ENCODE data around the gene LRRC47.
A peak's percentile ranks its signal among the peaks of the same experiment; 100 is the strongest.

Gene LRRC47

DNA sequence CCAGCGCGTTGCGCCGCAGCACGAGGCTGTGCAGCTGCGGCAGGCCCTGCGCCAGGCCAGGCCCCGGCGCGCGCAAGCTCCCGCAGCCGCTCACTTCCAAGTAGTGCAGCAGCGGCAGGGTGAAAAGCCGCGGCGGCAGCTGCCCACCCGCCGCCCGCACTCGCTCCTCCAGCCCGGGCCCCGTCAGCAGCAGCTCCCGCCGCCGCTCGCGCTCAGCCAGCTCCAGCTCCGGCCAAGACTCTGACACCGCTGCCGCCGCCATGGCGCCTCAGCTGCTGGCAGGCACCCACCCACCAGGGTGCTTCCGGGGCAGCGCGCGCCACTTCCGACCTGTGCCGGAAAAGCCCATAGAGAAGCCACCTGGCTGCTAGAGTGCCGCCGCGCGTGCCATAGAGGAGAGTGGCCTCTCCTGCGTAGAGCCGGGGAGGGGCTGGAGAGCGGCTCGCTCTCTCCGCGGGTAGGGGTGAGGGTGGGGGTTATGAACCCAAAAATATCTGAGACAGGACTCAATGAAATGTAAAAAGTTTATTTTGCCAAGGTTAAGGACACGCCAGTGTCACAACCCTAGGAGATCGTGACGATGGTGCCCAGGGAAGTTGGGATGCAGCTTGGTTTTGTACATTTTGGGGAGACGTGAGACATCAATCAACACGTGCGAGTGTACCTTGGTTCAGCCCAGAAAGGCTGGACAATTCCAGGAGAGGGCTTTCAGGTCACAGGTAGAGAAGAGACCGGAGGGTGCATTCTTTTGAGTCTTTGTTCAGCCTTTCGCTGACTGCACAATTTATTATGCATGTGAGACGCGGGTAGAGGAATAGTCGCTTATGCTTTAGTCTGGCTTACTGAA, at the start of gene LRRC47:
TSS of gene LRRC47 (minus strand) at position 284 of the 847 bp plus-strand sequence. CDS start at position 262, 22 bp downstream.
- DNase-seq, result peak; percentile 88
- in situ Hi-C loops (cut with HindIII; ENCODE audit: low pct_ligation_motif_present, low pct_unique_long_range_greater_than_20kb, low sequenced_read_pairs), result no loop called here

DNA sequence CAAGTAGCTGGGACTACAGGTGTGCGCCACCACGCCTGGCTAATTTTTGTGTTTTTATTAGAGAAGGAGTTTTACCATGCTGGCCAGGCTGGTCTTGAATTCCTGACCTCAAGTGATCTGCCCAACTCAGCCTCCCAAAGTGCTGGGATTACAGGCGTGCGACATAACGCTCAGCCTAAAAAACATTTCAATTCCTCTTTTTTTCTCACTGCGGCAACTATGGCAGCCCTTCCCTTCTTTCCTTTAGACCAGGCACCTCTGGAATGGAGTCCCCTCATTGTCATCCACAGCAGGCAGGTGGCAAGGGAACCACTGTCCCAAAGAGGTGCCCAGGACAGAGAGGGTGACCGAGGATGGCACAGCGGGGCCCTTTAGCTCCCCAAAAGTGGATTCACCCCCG, 46.6 kb upstream of the LRRC47 start:
- DNase-seq, result no peak
- in situ Hi-C loops (cut with HindIII; ENCODE audit: low pct_ligation_motif_present, low pct_unique_long_range_greater_than_20kb, low sequenced_read_pairs), result no loop called here

DNA sequence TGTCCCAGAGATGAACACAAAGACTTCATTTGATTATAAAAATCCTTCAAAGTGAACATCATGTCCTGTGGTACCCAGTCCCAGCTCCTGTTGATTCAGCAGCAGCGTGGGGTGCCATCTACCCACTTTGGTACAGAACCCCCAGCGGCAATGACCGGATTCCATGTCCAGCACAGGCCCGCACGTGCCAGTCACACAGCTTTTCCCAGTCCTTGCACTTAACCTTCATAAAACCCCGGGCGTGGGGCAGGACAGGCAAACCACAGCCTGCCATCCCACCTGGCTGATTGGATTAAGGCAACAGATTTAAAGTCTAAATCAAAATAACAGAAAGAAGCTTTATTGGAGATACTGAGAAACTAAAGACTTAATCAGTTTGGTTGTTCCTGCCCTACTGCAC, 45.2 kb upstream of the LRRC47 start:
- in situ Hi-C loops (cut with HindIII; ENCODE audit: low pct_ligation_motif_present, low pct_unique_long_range_greater_than_20kb, low sequenced_read_pairs), result no loop called here
- no peak for DNase-seq

GRCh38 chr1:3838788-3839187, 42.5 kb upstream of the LRRC47 start:
- no peak for DNase-seq

GRCh38 chr1:3837685-3838084, 41.4 kb upstream of the LRRC47 start:
- no peak for DNase-seq
- in situ Hi-C loops (cut with HindIII; ENCODE audit: low pct_ligation_motif_present, low pct_unique_long_range_greater_than_20kb, low sequenced_read_pairs), result no loop called here

More at GRCh38 chr1:3838788-3839187, 42.5 kb upstream of the LRRC47 start:
- in situ Hi-C loops (cut with HindIII; ENCODE audit: low pct_ligation_motif_present, low pct_unique_long_range_greater_than_20kb, low sequenced_read_pairs), result no loop called here

DNA sequence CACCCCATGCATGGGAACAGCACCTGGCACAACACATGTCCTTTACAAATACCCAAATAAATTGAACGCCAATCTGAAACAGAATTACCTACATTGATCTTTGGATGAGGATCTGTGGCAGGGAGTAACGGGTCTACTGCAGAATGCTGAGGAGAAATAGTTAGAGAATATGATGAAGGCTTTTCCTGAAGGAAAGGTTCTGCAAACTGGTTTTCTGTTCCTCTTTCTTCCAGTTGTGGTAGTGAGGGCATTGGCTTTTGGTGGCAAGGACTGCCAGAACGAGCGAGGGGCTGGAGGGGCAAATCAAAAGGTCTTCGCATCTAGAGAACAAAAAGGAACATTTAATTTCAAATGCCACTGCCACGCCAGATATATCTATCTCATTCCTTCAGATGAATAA, 40.9 kb upstream of the LRRC47 start:
- in situ Hi-C loops (cut with HindIII; ENCODE audit: low pct_ligation_motif_present, low pct_unique_long_range_greater_than_20kb, low sequenced_read_pairs), result no loop called here
- DNase-seq, result no peak

DNA sequence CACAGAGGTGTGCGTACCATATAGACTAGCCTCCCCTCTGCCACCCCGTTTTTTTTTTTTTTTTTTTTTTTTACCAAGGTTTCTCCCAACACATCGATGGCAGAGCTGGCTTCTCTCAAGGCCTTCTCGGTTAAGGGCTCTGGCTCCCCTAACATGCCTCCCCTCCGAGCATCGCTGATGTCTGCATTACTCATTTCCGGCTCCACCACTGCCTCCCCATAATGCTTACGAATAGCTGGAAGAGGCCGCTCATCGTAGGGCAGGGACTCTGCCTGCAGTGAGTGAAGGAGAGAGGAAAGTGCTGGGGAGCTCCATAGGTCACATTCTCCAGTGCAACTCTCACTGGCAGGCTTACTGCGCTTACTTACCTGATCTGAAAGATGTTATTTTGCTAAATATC, 40.1 kb upstream of the LRRC47 start:
- in situ Hi-C loops (cut with HindIII; ENCODE audit: low pct_ligation_motif_present, low pct_unique_long_range_greater_than_20kb, low sequenced_read_pairs), result no loop called here
- no peak for DNase-seq

GRCh38 chr1:3834701-3835100, 38.4 kb upstream of the LRRC47 start:
- in situ Hi-C loops (cut with HindIII; ENCODE audit: low pct_ligation_motif_present, low pct_unique_long_range_greater_than_20kb, low sequenced_read_pairs), result no loop called here
- no peak for DNase-seq

- in situ Hi-C loops (cut with HindIII; ENCODE audit: low pct_ligation_motif_present, low pct_unique_long_range_greater_than_20kb, low sequenced_read_pairs), result no loop called here
Measured at GRCh38 chr1:3831689-3832088, 35.4 kb upstream of the LRRC47 start.

GRCh38 chr1:3828391-3828790, 32.1 kb upstream of the LRRC47 start:
- DNase-seq, result peak; percentile 9
- in situ Hi-C loops (cut with HindIII; ENCODE audit: low pct_ligation_motif_present, low pct_unique_long_range_greater_than_20kb, low sequenced_read_pairs), result no loop called here

More at GRCh38 chr1:3831689-3832088, 35.4 kb upstream of the LRRC47 start:
- DNase-seq, result no peak

DNA sequence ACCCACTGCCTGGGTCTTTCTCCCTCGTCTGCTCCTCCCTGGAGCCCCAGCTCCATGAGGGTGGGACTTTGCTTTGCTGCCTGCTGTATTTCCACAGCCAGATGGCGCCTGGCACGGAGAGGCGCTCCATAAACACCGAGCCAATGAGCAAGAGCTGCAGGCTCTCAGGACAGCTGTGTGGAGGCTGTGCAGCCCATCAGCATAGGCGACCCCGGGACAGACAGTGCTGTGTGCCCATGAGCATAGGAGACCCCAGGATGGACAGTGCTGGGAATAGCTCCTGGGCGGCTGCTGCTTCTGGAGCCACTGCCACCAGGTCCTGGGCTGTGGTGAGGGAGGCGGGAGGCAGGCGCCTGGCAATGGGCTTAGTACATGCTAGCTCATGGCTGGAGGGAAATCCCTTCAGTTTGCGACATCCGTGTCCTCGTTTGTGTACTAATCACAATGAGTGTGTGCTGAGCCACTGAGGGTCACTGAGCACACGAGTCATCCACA, 31.6 kb upstream of the LRRC47 start:
- in situ Hi-C loops (cut with HindIII; ENCODE audit: low pct_ligation_motif_present, low pct_unique_long_range_greater_than_20kb, low sequenced_read_pairs), result no loop called here
- peak; percentile 37 for DNase-seq

DNA sequence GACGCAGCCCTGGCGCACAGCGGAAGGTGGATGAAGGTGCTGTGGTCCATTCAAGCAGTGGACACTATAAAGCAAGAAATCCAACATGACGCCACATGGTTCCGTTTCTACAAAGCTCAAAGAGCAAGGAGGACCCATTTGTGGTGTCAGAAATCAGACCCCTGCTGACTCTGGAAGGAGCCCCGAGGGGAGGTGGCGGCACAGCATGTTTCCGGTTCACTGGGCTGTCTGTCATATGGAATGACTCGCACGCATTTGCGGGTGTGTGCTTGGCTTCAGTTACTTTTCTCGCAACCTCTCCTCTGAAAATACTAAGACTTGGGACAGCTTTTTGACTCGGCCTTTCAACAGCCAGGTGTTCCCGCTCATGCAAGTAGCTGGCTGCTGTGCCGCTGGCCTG, 29.1 kb upstream of the LRRC47 start:
- no peak for DNase-seq
- in situ Hi-C loops (cut with HindIII; ENCODE audit: low pct_ligation_motif_present, low pct_unique_long_range_greater_than_20kb, low sequenced_read_pairs), result no loop called here

DNA sequence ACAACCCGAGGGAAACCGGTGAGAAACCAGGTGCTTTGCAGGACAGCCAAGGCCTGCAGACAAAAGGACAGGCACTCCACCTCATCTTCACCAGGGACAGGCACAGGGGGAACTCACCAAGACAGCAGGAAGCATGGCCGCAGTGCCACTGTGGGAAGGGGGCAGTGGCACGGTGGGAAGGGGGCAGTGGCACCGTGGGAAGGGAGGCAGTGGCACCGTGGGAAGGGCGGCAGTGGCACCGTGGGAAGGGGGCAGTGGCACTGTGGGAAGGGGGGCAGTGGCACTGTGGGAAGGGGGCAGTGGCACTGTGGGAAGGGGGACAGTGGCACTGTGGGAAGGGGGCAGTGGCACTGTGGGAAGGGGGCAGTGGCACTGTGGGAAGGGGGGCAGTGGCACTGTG, 28.4 kb upstream of the LRRC47 start:
- in situ Hi-C loops (cut with HindIII; ENCODE audit: low pct_ligation_motif_present, low pct_unique_long_range_greater_than_20kb, low sequenced_read_pairs), result no loop called here
- no peak for DNase-seq

GRCh38 chr1:3822421-3822820, 26.1 kb upstream of the LRRC47 start:
- in situ Hi-C loops (cut with HindIII; ENCODE audit: low pct_ligation_motif_present, low pct_unique_long_range_greater_than_20kb, low sequenced_read_pairs), result no loop called here
- DNase-seq, result no peak

- DNase-seq, result no peak
- in situ Hi-C loops (cut with HindIII; ENCODE audit: low pct_ligation_motif_present, low pct_unique_long_range_greater_than_20kb, low sequenced_read_pairs), result no loop called here
Measured at GRCh38 chr1:3821908-3822307, 25.6 kb upstream of the LRRC47 start.

DNA sequence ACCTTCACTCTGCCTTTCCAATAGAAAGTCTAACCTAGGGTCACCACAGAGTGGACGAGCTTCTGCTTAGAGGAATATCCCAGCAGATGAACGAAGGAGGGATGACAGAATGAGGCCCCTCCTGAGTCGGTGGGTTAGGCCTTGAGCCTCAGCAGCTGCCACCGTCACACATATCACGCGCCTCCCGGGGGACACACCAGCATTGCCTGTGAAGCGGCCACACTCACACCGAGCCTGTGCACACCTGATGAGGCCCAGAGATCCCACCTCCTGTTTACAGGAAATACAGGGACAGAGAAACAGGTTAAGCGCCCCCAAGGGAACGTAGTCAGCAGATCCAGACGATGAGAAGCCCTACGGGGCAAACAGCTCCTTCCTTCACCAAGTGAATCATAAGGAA, 25.1 kb upstream of the LRRC47 start:
- DNase-seq, result no peak
- in situ Hi-C loops (cut with HindIII; ENCODE audit: low pct_ligation_motif_present, low pct_unique_long_range_greater_than_20kb, low sequenced_read_pairs), result no loop called here

- peak; percentile 13 for DNase-seq
- in situ Hi-C loops (cut with HindIII; ENCODE audit: low pct_ligation_motif_present, low pct_unique_long_range_greater_than_20kb, low sequenced_read_pairs), result no loop called here
Measured at GRCh38 chr1:3821004-3821403, 24.7 kb upstream of the LRRC47 start.

DNA sequence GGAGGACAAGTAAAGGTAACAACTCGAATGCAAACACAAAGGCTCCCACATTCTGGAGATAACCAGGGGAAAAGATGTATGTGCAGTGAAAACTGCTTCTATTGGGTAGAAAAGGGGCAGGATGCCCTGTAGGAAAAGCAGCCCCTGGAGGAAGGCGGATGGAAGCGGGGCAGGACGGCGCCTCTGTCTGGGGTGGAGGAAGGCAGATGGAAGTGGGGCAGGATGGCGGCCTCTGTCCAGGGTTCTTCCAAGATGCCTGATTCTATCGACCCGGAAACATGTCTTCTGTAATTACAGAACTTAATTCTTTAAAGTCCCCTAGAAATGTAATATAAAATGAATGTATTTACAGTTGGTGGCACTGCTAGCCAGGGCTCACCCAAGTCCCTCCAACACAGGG, 24.0 kb upstream of the LRRC47 start:
- no peak for DNase-seq
- in situ Hi-C loops (cut with HindIII; ENCODE audit: low pct_ligation_motif_present, low pct_unique_long_range_greater_than_20kb, low sequenced_read_pairs), result no loop called here

DNA sequence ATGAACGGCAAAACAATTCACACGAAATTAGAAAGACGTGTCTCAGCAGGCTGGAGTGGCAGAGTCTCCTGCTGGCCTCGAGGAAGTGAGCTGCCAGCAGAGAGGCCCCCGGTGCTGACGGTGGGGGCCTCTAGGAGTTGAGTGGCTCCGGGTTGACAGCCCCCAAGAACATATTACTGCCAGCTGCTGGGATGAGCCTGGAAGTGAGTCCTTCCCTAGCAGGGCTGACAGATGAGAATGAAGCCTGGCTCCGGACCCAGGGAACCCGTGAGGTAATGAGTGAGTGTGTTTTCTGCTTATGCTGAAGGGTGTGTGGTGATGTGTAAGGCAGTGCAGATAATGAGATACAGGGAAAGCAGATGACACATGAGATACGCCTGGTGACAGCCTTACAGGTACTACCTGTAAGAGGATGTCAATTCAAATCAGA, 23.5 kb upstream of the LRRC47 start:
- DNase-seq, result no peak
- in situ Hi-C loops (cut with HindIII; ENCODE audit: low pct_ligation_motif_present, low pct_unique_long_range_greater_than_20kb, low sequenced_read_pairs), result no loop called here
